ENCODE data around the gene RGMA.

The RGMA gene

GRCh38 chr15:93088981-93089726, at the start of gene RGMA:
Gene RGMA (minus strand): TSS chr15:93089211. CDS start chr15:93088932, 279 bp downstream.
- no peak for DNase-seq (ENCODE audit: low read depth)

DNA sequence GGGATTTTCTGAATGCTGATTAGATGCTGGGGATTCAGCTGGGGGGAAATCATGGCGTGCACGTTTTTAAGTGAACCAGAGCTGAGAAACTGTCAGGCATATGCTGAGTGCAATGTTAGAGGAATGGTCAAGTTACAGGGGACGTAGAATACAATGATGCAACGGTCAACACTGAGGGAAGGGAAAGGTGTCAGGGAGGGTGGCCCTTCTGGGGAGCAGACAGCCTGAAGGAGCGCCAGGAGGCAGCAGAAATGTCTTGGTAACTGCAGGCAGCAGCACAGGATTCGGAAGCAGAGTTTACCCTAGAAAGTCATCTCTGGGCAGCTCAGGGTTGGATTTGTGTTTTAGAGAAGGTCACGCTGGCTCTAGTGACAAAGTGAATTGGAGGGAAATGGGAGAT, 47.6 kb upstream of the RGMA start:
- DNase-seq (ENCODE audit: low read depth): no peak

- DNase-seq (ENCODE audit: low read depth): no peak
Observed at GRCh38 chr15:93135997-93136397, 47.0 kb upstream of the RGMA start.

DNA sequence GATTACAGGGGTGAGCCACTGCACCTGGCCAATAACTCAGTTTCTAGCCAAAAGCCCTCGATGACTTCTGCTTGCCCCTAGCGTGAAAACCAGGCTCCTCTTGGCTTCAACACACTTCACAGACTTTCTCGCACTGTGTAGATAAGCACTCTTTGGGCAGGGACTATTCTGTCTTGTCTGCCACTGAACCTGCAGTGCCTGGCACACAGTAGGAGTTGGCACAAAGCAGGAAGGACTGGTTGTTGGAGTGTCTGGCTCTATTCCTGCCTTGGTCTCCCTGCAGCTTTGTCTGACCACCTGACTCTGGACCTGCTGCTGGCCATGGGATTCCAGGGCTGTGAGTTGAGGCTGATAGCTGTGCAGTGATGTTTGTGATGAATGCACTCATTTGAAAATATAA, 46.4 kb upstream of the RGMA start:
- no peak for DNase-seq (ENCODE audit: low read depth)

DNA sequence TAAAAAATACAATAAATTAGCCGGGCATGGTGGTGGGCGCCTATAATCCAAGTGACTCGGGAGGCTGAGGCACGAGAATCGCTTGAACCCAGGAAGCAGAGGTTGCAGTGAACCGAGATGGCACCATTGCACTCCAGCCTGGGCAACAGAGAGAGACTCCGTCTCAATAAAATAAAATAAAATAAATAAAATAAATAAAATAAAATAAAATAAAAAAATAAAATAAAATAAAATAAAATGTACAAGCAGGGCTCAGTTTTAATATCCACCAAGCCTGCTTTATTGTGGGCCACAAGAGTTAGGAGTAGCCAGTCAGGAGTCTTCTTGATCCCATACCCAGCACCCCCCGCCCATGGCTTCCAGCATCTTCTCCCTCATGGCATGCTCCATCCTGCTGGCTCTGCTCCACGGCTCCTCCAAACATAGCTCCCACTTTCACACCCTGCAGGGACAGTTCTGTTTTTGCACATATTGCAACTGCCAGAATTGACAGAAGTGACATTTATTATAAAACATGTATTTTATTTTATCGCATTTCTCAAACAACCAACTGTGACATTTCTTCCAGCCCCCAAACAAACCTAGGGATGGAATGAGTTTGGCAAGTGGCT, 42.6 kb upstream of the RGMA start:
- DNase-seq (ENCODE audit: low read depth): no peak

GRCh38 chr15:93129702-93130488, 40.9 kb upstream of the RGMA start:
- no peak for DNase-seq (ENCODE audit: low read depth)

DNA sequence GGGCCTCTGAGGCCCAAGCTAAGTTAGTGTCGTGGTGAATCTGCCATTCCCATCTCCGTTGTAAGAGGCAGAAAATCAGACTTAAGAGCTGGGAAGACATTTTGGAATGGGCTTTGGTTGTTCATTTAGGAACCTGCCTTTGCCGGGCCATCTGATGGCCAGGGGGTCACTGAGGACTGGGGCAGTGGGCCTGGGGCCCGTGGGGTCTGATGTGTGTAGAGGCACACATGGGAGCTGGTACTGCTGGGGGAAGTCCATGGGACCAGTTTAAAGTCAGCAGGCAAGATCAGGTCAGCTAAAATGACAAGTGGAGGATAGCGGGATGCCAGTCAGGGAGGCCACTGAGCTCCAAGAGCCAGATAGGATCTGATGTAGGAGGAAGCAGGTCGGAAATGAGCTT, 38.3 kb upstream of the RGMA start:
- no peak for DNase-seq (ENCODE audit: low read depth)

DNA sequence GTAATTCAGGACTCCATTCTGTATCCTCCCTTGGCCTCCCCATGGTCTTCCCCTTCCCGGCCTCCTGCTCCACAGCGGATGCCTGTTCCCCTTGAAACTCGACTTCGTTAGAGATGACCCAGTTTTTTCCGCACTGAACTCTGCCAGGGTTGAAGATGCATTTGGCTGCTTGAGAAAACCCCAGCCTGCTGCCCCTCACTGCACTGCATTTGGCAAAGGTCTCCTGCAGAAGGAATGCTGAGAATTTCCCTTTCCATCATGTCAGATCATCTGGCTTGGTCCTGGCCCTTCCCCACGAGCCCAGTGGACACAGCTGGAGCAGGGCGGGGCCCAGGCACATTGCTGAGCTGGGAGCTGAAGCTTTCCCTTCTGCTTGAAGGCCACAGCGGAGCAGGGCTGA, 37.6 kb upstream of the RGMA start:
- no peak for DNase-seq (ENCODE audit: low read depth)

- no peak for DNase-seq (ENCODE audit: low read depth)
Observed at GRCh38 chr15:93126148-93126547, 37.1 kb upstream of the RGMA start.

DNA sequence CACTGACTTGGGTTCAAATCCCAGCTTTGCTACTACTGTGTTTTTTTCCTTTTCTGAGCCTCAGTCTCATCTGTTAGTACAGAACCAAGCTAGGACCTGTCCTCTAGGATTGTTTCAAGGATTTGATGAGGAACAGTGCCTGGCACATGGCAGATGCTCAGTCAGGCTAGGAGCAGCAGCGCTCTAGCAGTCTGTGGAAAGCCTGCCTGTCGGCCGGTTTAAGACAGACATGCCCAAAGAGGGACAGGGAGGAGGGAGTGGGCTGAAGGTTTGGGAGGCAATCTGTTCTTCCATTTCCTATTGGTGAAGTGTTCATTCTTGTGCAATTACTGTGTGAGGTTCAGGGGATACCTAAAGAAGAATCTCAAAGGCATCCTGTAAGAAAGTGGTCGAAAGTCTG, 35.1 kb upstream of the RGMA start:
- no peak for DNase-seq (ENCODE audit: low read depth)

GRCh38 chr15:93121973-93122910, 33.2 kb upstream of the RGMA start:
- DNase-seq (ENCODE audit: low read depth): no peak

GRCh38 chr15:93121107-93121506, 32.1 kb upstream of the RGMA start:
- DNase-seq (ENCODE audit: low read depth): no peak

- no peak for DNase-seq (ENCODE audit: low read depth)
Observed at GRCh38 chr15:93118904-93119303, 29.9 kb upstream of the RGMA start.

GRCh38 chr15:93111451-93111850, 22.4 kb upstream of the RGMA start:
- DNase-seq (ENCODE audit: low read depth): no peak

DNA sequence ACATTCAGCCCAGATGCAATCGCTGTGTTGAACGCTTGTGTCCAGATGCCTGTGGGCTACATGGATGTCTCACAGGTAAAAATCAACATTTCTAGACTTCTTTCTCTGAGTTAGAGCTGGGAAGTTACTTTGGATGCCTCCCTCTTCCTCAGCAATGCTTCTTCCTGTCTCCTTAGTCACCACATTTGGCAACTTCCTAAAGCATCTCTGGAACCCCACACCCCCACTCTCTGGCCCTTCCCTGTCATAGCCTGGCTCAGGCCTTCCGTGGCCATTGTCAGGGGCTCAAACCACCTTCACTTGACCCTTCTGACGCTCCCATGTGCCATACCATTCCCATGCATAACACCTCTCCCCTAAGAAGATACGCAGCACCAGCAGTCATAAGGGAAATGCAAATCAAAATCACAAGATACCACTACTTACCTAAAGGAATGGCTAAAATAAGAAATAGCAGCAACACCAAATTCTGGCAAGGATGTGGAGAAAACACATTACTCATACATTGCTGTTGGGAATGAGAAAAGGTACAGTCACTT, 21.6 kb upstream of the RGMA start:
- DNase-seq (ENCODE audit: low read depth): no peak

GRCh38 chr15:93109336-93110102, 20.5 kb upstream of the RGMA start:
- no peak for DNase-seq (ENCODE audit: low read depth)

DNA sequence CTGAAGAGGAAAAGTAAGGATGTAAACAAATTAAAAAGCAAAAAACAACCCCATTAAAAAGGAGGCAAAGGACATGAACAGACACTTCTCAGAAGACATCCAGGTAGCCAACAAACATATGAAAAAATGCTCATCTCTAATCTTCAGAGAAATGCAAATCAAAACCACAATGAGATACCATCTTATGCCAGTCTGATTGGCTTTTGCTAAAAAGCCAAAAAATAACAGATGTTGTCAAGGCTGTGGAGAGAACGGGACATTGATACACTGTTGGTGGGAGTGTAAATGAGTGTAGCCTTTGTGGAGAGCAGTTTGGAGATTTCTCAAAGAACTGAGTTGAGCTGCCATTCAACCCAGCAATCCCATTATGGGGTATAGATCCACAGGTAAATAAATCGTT, 18.6 kb upstream of the RGMA start:
- DNase-seq (ENCODE audit: low read depth): no peak

DNA sequence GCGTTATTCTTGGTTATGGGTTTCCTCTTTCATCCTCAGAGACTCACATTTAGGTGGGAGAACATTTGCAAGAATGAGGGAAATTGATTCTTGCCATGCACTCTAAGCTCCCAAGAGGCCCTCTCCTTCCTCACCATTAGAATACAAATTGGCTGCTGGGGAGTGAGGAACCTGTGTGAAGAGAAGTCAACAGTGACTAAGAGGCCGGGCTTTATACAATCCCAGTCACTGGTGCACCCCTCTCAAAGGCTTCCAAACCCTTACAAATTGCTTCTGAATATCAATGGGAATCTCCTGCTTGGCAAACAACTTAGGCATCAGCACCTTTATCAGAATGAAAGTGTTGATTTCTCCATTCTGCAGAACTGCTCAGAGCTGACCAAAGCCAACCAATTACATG, 16.5 kb upstream of the RGMA start:
- DNase-seq (ENCODE audit: low read depth): no peak

DNA sequence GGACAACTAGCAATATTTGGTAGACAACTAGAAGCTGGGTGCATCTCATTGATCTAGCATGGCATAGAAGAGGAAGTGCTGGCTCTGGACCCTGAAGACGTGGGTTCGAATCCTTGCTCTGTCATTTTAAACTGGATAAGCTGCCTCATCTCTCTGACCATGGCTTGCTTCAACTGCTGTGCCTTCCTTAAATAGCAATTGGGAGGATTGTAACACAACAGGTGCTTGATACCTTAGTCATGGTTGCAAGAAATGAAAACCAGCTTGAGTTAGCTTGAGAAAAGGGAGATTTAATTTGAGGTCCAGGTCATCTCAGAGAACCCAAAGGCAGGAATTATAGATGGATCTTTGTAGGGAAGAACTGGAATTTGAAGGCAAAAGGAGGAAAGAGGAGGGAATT, 14.8 kb upstream of the RGMA start:
- no peak for DNase-seq (ENCODE audit: low read depth)

GRCh38 chr15:93102211-93102610, 13.2 kb upstream of the RGMA start:
- no peak for DNase-seq (ENCODE audit: low read depth)

- no peak for DNase-seq (ENCODE audit: low read depth)
Observed at GRCh38 chr15:93093765-93094164, 4.8 kb upstream of the RGMA start.

Measured in activated T-cell treated with anti-CD3 and anti-CD28 coated beads for 48 hours (primary cell).